Esophagus squamous epithelium (tissue), 4 donors: ENCODE data around the gene AVL9.

ENCODE experiments used
- POLR2A ChIP-seq, 4 donors: fragments of 450-650 bp; IDR thresholded peaks; one replicate each; pipeline ENCODE4 v1.6.1; 2017; ENCODE audit warnings: antibody characterized with exemption in 4 of 4, mild to moderate bottlenecking in 4 of 4, moderate library complexity in 3 of 4
- TF ChIP-seq, protein P1 (sequence below), 6 experiments: fragments of 450-650 bp in 4 of 6; fragments of 200-600 bp in 2 of 6; sonication (generic) in 2 of 6; IDR thresholded peaks; one replicate each; pipeline ENCODE4 v1.5.1; 2016 to 2019; ENCODE audit warnings: antibody characterized with exemption in 6 of 6, mild to moderate bottlenecking in 4 of 6, moderate library complexity in 4 of 6

DNA sequence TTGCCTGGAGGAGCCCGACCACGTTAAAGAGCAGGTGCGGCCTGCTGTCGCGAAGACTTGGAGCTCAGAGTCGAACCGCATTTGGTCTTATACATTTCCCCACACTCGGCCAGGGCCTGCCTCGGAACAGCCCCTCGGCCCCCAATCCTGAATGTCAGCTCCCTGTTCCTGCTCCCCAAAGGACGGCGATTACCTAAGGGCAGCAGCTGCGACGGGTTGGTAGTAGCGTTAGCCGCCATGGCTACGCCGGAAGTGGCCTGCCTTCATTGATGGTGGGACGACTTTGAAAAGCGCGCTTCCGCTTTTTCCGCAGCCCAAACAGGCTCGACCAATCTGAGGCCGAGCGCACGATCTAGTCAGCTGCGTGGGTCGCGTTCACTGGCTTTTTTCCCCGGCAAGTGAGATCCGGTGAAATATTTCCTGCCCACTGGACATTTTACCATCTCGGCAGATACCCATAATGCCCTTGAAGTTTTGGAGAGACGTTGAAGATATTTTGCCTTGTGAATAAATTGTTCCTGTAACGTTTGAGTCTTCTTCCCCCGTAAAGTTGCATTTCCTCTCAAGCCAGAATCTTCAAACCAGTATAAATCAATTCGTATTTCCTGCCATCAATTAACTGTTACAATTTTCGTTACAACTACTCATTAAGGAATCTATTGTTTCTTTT, 5.0 kb upstream of the AVL9 start, which contains the start of gene LSM5:
- no peak for TF ChIP-seq POLR2A (IDR thresholded peaks at IDR 0.05)
- TF ChIP-seq, protein P1, sequence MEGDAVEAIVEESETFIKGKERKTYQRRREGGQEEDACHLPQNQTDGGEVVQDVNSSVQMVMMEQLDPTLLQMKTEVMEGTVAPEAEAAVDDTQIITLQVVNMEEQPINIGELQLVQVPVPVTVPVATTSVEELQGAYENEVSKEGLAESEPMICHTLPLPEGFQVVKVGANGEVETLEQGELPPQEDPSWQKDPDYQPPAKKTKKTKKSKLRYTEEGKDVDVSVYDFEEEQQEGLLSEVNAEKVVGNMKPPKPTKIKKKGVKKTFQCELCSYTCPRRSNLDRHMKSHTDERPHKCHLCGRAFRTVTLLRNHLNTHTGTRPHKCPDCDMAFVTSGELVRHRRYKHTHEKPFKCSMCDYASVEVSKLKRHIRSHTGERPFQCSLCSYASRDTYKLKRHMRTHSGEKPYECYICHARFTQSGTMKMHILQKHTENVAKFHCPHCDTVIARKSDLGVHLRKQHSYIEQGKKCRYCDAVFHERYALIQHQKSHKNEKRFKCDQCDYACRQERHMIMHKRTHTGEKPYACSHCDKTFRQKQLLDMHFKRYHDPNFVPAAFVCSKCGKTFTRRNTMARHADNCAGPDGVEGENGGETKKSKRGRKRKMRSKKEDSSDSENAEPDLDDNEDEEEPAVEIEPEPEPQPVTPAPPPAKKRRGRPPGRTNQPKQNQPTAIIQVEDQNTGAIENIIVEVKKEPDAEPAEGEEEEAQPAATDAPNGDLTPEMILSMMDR (IDR thresholded peaks at IDR 0.05) = peak in 1 of 6 experiments; percentile 27
